NOMO-1 (cell line): ENCODE results near the gene CHST9.
"Not testable (repeated sequence)": the region's sequence is repeated elsewhere in the genome, so short reads cannot be mapped to it uniquely, and the experiment has no call there.

Experiments used
- DNase-seq, 2 experiments: peaks; one replicate each; lab custom pipeline; 2025; ENCODE audit not compliant: unreplicated experiment in 2 of 2; lab: John Stamatoyannopoulos, UW

CHST9 gene

DNA sequence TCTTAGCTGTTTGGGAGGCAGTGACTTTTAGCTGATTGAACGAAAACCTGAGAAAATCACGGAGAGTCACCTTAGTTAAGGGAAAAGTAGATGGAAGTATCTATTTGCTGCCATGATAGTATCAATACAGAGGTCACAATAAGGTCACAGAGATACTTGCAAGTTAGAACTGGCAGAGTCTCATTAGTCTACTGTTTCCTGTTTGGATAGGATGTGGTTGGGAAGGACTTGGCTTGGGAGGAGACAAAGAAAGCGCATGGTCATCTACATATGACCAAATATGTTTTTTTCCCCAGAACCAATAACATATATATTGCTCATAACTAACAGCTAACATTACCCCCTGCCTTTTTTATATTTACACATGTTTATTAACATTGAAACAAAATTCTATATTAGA is 241.2 kb downstream of the CHST9 start:
- no peak for DNase-seq

DNA sequence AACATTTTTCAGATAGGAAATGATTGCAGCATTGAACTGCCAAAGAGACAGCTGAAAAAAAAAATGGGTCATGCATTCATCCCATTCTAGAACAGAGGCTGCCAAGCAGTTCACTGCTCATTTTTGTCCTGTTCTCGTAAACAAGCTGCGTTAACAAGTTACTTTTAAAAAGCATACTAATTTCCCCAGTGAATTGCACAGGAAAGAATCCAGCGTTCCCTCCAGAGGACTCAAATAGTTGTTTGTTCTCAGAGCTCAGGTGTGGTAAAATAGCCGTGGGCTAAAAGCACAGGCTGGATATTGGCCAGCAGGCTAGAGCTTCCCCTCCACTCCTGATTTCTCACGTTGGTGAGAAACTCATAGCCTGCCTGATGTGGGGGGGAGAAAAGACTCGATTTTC is 243.5 kb downstream of the CHST9 start:
- DNase-seq, result no peak

DNA sequence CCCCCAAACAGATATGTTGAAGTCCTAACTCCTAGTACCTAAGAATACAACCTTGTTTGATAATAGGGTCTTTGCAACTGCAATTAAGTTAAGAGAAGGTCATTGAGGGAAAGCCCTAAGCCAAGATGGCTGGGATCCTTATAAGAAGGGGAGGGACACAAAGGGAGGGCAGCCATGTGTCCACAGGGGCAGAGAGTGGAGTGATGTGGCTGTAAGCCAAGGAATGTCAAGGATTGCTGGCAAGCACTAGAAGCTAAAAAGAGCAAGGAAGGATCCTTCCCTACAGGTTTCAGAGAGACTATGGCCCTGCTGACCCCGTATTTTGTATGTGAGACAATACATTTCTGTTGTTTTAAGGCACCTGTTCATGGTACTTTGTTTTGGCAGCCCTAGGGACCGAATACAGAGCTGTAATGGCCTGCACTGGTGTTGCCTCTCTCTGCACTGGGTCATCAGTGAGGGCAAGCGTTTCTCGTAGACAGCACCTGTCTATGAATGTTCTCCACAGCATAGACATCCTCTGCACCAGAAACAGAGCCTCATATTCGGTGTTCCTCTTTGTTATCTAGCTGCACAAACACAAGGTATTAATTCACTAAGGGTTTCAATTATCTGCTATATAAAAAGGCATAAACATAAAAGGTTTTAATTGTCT is 244.2 kb downstream of the CHST9 start:
- DNase-seq, result no peak

DNA sequence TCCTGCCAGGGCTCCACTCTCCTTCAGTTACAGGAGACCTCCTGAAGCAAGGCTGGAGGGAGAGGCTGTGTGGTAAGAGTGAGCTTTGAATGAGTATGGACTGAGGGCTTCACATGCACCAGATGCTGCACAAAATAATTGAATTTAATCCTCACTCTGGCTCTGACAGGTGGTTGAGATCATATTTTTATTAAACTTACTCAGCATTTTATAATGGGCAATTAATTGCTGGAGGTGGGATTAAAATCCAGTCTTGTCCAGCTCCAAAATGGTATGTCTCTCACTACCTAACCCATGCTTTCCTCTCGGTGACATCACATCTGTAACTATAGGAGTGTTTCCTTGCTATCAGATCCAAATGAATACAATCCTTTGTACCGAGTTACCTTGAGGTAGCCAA is 253.4 kb downstream of the CHST9 start:
- no peak for DNase-seq

DNA sequence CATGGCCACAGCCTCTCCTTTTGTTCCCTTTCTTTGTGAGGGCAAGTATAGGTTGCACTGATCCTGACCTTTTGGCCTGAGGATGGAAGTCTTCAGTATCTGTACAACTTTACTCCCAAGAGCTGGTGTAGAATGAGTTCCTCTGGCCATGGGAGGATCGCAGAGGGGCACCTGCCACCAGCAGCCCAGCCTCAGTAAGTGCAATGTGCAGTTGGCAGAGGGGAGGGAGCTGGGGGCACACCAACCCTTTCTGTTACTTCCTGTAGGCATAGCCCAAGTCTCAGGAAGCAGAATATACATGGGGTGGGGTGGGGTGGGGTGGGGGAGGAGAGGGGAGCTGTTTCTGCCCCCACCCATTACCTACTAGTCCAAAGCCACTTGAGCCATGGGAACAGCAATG is 254.5 kb downstream of the CHST9 start:
- no peak for DNase-seq

DNA sequence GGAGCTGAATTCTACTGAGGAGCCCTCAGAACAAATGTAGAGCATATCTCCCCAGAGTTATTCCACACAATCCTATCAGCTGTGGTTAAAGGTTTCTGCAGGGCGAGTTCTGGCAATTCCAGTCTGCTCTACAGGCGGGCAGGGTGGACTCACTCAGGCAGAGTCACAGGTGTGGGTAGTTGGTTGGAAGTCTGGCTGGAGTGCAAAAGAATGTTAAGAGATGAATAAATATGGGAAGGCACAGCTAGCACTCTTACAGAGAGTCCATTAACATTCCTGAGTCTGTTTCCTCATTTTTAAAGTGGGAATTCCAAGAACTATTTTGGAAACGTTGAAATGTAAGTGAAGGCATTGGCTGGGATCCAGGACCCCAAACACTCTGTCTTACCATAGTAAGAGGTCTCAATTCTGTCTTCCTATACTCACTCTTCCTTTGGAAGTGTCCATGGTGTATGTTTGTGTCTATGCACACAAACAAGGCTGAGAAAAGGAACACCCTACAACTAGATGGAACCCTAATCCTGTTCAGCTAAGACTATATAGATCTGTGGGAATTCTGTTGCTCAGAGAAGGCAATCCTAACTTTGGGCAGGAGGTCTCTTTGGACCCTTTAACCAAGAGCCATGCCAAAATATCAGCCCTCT is 256.3 kb downstream of the CHST9 start:
- no peak for DNase-seq

DNA sequence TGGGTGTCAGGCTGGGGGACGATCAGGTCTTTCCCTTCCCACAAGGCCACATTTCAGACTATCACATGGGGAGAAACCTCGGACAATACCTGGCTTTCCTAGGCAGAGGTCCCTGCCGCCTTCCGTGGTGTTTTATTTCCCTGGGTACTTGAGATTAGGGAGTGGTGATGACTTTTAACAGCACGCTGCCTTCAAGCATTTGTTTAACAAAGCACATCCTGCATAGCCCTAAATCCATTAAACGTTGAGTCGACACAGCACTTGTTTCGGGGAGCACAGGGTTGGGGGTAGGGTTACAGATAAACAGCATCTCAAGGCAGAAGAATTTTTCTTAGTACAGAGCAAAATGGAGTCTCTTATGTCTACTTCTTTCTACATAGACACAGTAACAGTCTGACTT is 257.3 kb downstream of the CHST9 start:
- not testable (repeated sequence) for DNase-seq

DNA sequence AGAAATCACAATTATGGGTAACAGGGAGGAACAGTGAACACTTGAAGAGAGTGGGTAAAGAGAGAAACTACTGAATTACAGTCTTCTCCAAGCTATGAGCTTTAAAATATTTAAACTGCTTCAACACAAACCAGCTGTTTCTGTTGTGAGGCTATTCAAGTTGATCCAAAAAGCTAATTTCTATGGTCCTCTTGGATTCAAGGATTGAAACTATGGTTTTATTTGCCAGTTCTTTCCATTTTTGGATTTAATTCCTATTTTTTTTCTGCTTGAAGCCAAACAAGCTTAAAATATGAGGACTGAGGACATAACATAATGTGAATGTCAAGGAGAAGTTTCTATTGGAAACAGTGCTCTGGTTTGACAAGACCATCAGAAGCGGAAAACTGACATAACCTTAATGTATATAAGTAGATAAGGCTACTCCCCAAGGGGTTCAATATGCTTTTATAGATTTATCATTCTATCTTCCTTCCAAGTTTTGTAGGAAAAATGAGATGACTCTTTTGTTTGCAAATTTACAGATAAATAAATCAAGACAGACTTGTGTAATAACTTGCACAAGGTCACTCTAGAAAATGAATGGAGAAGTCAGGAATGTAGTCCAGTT is 258.9 kb downstream of the CHST9 start:
- no peak for DNase-seq

DNA sequence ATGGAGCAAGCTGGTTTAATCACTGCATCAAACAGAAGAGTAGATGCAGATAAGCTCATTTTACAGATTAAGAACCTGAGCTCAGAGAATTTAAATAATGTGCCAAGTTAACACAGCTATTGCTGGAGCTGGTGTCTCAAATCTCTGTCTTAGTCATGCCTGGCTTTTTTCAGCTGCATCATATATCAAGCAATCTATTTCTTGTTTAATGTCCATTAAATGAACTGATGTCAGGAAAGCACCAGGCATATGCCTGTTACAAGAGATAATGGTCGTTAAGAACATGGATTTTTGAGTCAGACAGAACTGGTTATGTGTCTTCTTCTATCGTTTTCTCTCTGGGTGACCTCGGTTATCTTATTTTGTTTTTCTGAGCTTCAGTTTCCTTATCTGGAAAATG is 259.8 kb downstream of the CHST9 start:
- no peak for DNase-seq

DNA sequence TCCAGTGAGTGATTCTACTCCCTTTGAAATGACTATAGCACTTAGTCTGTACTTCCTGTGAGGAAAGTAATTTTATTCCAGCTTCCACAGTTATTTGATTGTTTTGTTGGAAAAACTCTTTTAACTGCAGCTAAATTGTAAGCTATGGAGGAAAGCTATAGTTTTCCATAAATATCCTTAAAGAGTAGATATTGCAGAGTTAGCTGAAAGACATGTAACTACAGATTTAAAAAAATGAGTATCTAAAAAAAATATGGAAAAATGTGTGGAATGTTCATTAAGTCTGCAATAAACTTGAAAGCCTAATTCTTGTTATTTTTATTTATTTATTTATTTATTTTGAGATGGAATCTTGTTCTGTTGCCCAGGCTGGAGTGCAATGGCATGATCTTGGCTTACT is 262.8 kb downstream of the CHST9 start:
- DNase-seq, result no peak

DNA sequence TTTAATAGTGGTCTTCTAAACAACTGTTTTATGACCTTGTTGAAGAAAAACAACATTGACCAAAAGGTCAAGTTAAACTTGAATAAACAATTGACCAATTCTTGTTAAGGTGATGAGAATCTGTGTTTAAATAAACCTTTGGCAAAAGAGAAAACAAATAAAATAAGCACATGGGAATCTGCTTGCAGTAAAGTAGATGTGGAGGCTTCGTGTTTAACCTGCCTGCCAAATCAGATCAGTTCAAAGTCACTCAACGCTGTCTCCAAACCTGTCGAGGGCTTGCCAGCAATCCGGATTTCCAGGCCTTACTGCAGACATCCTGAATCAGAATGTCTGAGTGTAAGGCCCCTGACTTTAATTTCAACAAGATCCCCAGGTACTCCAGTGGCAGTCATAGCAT is 264.5 kb downstream of the CHST9 start:
- DNase-seq, result no peak

DNA sequence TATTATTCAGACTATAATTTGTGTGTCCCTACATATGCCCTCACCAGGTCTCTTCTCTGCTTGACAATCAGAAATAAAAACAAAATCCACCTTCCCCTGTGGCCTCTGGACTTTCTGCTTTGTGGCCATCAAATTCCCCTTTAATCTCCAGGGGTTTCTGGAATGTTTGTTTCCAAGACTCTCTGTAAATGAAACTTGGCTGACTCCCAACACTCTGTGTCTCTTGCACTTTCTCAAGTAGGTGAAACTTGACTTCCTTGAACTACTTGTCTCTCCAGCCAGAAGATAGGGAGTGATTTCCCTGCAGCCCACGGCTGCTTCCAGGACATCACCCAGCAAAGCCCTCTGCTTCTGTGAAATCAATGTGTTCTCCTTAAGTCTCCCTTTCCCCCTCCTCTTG is 265.5 kb downstream of the CHST9 start:
- no peak for DNase-seq

DNA sequence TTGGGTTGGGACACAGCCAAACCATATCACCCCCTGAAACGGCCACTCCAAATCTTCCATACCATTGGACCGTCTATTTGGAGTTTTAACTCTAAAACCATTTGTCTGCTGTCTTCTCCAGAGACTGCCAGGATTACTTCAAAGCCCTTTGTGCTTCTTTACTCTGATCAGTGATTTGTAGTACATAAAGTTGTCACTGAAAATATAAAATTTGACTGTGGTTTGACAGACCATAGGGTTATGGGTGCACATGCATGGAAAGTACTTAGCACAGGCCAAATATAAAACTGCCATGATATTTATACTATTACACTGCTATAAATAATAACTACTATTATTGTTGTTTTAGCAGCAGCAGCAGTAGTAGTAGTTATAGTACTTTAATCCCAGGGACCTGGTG is 265.9 kb downstream of the CHST9 start:
- DNase-seq, result no peak

DNA sequence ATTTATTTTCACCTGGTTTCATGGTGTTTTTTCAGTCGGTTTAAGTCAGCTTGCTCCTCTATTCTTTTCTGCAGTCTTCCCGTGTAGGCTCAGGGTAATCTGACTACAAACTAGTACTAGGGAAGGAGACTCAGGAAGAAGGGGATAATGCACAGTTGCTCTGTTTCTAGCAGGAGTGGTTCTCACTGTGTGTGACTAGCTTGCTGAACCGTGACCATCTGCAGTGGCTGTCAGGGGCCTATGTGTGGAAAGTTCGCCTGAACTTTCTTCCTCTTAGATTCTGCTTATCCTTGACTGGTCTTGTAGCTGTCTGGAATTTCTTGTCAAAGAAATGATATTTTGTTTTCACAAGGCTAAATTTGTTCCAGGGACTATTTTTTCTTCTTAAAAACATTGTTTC is 273.3 kb downstream of the CHST9 start:
- no peak for DNase-seq

DNA sequence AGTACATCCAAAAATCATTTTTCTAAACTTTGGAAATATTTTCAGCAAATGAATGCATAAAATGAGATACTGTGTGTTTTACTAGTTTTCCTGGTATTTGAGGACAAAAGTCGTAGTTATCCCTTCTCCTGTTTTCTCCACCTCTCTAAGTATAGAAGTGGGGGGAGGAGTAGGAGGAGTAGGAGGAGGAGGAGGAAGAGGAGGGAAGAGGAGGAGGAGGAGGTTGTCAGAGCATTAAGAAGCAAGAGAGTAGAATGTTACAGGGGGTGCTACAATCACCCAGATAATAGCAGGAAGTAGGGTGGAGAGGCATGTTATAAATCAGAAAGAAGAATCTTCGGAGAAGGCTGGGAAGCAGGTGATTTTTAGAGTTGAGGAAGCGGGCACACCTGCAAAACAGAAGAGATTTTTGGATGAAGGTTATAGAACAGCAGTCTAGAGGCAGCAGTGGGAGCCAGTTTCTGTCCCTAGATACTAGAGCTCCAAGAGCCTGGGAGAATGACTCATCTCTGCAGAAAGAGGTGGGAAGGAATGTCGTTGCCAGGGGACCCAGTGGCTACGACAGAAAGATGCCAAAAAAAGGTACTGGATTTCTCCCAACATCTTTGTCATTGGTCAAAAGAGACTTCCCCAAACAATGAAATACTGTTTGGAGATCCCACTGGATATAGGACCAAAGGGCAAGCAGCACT is 275.4 kb downstream of the CHST9 start:
- no peak for DNase-seq

DNA sequence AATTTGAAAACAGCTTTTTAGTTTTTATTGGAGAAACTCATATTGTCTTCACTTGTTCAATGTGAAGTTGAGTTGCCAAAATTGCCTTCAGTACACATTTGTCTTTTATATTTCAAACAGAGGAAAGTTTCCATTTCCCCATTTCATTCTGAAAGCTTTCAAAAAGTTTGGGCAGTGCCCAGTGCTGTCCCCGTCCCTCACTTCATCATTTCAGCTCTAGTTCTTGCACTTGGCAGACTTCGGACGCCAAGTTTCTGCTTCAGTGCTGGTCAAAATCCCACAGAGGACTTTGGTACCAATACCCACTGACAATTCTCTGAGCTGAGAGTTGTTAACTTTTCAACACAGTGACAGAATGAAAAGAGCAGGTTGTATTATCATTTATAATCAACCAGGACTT is 276.2 kb downstream of the CHST9 start:
- no peak for DNase-seq

DNA sequence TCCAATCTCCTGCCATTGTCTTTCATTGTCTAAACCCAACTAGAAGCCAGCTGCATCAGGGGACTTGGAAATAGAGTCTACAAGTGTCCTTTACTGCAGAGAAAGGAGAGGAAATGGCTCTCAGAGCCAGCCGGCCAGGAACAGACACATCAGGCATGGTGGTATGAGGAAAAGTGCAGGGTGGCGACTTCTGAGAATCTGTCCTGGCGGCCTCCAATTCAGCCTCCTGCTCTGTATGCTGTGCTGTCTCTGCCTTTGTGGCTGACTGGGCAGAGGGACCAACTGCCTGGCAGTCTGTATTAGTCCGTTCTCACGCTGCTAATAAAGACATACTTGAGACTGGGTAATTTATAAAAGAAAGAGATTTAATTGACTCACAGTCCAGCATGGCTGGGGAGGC is 282.8 kb downstream of the CHST9 start:
- no peak for DNase-seq

DNA sequence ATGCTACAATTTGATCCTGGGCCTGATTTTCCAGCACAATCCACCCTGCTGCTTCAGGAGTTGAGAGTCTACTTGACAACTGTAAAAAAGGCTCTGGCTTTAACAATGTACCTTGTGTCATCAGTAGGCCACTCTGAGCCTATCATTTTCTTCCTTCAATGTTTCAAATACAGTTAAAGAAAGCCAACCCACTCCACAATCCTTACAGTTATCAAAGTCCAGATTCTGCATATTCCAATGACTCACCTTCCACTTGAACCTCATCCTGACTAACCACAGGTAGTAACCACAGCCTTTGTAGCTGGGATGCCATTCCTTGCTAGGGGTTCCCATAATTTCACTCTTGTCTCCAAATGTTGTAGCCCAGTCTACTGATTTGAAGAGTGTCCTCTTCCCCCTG is 284.1 kb downstream of the CHST9 start:
- DNase-seq, result no peak

DNA sequence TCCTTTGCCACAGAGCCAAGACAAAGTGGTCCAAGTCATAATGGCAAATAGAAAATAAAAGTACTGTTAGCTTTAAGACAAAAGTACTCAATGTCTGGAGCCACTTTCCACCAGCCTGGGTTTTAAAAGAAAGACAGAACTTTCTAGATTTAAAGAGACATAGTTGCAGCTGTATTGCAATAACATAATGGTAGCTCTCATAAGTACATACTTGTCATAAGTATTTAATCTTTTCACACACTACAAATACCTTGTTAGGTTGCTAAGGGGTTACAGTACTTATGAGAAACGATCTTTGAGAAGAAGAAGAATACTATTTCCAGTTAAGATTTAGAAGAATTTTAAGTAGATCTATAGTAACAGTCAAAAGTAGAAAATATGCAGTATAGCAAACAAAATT is 290.7 kb downstream of the CHST9 start:
- no peak for DNase-seq

DNA sequence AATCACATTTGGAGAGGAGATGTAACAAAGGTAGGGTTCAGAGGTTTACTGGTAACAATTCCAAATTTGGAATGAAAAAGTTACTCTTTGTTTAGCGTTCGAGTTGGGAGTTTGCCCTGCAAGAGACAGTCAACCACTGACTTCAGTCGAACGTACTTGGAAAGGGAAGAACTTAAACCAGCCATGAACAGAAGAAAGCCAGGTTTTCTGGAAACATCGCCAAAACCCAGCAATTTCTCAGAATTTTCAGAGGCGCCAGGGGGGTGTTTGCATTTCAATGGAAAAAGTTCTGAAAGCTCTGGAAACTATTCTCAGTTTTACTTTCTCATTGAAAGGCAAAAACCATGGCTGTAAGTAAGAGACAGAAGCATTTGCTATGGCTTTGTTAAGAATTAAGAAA is 291.1 kb downstream of the CHST9 start:
- DNase-seq, result no peak

DNA sequence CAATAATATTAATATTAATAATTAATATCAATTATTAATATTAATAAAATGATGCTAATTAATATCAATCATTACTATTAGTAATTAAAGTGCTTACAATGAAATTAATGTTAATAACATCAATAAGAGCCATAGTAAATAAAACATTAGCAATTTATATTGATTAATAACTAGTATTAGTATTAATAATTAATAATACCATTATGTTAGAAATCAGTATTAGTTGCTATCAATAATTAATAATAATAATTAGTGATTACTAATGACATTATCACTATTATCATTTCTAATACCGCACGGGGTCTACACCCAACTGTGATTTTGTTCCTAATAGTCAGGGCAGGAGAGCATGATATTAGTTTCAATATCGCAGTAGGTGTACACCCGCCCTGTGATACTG is 296.8 kb downstream of the CHST9 start:
- no peak for DNase-seq
